ENCODE data around the gene ANKH.

The ANKH gene

DNA sequence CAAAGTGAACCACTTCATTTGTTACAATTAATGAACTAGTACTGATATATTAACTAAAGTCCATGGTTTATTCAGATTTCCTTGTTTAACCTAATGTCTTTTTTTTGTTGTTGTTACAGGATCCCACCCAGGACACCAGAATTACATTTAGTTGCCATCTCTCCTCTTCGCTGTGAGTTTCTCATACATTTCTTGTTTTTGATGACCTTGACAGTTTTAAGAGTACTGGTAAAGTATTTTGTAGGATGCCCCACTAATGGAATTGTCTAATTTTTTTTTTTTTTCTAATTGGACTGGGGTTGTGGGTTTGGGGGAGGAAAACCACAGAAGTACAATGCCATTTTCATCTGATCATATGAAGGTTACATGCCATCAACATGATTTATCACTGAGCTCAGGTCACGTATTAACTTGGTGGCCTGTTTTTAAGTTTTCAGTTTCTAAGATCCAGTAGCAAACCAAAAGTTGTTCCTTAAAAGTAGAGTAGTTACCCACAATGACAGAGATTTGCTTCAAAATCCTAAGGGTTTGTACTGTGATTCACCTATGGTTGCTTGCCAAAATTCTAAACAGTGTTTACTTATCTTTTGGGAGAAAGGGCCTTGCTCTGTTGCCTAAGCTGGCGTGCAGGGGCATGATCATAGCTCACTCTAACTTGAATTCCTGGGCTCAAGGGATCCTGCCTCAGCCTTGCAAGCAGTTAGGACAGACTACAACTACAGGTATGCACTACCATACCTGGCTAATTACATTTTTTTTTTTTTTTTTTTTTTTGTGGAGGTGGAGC lies 211.6 kb downstream of the ANKH start:
- DNase-seq: no peak

DNA sequence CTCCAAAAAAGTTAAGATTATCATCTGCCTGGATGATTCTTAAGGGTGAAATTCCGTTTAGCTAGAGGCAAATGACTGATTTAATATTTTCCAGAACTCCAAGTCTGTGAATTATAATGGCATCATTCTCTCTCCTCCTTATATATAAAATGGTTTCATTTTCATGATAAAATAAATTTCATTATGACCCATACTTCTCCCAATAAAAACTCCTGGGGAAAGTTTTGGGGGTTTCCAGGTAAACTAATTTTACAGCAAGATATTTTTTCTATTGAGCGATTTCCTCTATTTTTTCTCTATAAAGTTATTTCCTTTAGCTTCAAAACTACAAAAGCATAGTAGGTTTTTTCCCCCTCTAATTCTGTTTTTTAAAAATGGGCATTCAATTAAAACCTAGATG lies 214.7 kb downstream of the ANKH start:
- DNase-seq: no peak

DNA sequence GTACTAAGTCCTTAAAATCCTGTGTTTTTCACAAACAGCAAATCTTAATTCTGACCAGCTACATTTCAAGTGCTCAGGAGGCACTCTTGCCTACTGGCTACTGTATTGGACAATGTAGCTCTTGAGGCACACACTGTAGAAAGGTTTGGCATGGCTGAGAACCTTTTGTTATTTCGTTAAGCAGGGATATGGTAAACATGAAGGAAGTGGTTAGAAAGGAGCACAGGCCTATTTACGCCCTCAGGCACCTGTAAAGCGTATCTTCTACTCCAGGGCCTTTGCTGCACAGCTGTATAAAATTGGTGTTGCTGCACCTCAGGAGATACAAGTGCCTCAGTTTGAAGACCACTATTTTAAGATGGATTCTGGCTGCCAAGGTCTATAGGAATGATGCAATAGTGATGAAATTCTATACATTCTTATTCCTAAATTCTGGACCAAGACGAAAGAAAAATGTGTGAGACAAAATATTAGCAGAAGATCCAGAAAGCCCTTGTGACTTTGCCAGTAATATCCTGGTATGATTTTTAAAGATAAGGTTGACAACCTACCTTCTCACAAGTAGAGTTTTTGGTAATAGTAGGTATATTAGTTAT lies 216.3 kb downstream of the ANKH start:
- DNase-seq: no peak

Data from NCI-H748 treated with DMSO at 0.1 percent for 48 hours (cell line).